Anterior cingulate cortex (tissue), 58 donors: ENCODE results near the gene PRDM2.

Experiments used
- DNase-seq, 58 donors: peaks; one replicate each; lab custom pipeline; 2025; lab: John Stamatoyannopoulos, UW

PRDM2 gene

DNA sequence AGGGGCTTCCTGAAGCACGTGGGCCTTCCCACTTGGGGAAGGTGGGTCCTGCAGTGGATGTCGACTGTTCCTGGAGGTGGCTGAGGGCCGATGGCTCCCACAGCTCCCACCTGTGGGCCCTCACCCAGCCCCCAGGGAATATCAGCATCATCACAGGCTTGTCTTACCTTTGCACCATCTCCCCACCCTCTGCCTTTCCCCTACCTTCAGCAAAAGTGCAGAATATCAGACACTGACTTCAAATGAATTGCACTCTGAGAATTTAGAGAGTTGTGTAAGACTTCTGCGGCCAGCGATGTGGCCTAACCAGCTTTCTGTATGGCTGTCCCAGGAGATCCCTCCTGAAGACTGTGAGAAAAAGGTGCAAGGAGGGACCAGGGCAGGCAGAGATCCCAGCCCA is 105.4 kb downstream of the PRDM2 start:
- DNase-seq, result no peak

DNA sequence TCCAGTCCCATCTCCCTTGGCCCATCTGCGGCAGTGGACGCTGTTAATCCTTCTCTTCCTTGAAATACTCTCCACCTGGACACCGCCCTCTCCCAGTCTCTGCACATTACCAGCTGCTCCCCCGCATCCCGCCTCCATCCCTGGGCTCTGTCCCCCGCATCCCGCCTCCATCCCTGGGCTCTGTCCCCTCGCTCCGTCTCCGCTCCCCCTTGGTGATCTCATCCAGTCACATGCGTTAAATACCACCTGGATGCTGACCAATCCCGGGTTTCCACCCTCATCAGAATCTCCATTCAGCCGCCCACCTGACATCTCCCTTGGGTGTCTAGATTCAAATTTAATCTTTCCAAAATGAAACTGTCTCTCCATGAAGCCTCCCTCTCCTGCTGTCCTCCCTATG is 106.1 kb downstream of the PRDM2 start:
- peak in 6 of 58 donors; percentile 23 to 36 (median 30) for DNase-seq

DNA sequence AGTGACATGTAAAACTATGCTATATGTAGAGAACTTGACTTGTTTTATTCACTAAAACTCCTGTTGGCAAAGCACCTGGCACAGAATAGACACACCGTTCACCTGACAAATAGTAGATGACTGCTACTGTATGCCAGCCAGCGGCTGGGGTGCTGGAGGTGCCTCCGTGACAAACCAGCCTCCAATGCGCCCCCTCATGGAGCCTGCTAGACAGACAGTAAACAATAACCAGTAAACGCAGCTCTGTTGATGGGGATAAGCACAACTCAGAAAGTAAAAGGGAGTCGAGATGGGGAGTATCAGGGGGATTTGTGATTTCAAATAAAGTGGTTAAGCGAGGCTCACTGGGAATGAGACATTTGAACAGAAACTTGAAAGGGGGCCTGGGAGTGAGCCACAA is 107.2 kb downstream of the PRDM2 start:
- DNase-seq, result peak in 5 of 58 donors; percentile 6 to 38 (median 21)

GRCh38 chr1:13808729-13809131 is 108.7 kb downstream of the PRDM2 start:
- DNase-seq, result no peak

DNA sequence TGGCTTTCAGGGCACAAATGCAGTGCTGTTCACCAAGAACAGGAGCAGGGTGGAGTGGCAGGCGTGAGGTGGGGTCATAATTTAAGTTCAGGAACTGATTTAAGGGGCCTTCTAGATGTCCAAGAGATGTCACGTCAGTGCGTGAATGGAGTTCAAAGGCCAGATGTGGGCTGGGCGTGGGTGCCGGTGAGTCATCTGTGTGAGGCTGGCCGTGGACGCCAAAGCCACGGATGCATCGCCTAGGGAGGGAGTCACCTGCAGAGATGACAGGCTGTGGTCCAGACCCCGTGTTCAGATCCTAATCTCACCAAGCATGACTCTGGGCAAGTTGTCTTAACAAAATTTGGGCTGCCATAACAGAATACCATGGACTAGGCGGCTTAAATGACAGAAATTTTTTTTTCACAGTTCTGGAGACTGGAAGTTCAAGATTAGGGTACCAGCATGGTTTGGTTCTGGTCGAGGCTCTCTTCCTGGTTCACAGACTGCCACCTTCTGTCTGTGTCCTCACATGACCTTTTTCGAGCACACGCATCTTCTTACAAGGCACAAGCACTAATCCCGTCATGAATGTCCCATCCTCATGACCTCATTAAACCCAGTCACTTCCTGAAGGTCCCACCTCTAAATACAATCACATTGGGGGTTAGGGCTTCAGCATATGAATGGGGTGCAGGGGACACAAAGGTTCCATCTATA is 109.6 kb downstream of the PRDM2 start:
- no peak for DNase-seq

DNA sequence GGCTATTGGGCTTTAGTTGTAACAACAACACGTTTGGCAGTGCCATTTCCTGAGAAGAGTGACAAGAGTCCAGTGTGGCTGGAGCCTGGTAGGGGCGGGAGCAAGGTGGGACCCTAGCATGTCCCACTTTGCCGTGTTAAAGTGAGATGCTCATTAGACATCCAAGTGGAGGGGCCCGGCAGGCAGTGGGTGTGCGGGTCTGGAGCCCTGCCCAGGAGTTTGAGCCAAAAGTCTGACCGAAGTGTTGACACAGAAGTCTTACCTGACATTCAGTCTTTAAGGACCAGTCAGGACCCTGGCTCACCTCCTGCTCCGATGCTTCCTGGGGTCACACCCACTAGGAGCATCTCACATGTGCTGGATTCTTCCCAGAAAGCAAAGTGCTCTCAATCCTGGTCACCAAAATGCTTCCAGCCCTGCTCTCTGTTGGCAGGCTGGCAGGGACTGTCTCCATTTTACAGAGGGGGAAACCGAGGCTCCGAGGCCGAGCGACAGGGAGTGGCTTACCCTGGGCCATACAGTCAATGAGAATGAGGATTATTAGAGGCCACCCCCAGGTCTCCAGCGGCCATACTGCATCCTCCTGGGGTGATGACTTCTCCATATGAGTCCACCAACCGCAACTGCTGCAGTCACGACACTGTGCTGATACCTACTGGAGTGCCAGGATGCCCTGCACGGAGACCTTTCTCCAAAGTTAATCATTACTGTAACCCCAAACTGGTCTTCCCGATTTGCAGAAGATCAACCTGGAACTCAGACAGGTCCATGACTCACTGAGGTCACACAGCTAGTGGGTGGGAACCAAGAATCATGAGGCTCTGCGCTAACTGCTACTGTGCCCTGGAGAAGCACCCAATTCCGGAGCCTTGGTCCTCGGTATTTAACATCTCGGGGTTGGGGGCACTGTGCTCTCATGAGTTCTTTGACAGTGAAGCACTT is 112.7 kb downstream of the PRDM2 start:
- no peak for DNase-seq

DNA sequence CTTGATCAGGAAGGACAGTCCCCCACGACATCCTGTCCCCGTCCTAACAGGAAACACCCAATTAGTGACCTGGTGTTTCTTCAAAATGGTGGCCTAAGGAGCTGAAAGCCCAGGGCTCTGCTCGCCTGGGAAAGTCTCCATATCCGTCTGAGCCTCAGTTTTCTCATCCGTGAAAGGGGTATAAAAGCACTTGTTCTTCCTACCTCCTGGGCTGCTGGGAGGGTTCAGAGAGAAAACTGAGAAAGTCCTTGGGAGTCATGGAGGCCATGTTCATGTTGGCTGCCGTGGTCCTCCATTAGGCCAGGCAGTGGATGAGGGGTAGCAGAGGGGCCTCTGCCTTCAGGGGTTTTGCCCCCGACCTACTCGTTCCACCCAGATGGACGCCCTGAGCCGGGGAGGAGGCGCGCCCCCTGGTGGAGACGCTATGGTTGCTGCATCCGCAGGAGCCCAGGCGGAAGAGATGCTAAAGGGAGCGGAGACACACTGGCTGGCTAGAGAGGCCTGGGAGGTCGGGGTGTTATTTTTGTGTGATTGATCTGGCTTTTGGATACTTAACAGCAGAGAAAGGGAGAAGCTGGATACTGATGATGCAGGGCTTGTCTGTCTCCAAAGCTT is 113.5 kb downstream of the PRDM2 start:
- DNase-seq, result peak in 3 of 58 donors; percentile 10 to 29 (median 16)

- DNase-seq, result no peak
Observed at GRCh38 chr1:13814131-13814530, 114.1 kb downstream of the PRDM2 start.

DNA sequence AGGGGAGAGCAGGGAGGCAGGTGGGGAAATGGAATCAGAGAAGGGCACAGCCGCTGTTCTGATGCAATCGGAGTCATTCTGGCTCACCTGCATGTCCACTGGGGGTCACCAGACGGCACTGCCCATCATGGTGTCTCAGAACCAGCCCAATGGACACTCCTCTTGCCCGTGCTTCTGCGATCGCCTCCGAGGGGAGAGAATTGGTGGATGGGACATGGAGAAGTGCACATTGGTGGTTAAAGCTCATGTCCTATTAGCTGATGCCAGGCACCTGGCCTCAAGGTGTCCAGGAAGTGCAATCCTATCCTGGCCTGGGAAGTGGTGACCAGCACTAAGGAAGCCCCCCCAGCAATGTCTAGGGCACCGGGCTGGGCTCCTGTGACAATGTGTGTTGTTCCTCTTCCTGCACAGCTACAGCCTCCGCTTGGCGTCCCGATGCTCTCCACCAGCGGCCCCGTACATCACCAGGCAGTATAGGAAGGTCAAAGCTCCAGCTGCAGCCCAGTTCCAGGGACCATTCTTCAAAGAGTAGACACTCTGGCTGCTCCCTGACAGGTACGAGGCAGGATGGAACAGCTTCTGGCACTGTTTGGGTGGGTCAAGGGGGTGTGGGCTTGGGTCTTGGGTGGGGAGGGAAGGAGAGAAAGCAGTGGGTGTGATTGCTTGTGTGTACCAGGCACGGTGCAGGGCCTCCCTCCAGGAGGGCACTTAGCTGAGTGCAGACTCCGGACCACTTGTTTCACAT is 116.2 kb downstream of the PRDM2 start:
- no peak for DNase-seq

DNA sequence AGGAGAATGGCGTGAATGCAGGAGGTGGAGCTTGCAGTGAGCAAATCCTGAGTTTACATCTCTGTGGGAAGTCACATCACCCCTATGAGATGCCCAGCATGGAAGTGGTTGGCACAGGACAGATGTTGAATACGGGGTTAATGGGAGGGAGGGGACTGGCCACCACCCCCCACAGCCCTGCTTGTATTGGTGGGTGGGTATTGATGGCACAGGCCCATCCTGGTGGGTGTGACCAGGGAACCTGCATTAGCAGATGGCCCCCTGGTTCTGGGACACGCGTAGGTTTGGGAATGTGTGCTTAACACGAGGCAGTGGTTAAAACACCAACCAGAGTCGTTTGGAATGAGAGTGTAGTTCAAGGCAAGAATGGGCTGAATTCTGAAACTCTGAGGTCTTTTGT is 117.9 kb downstream of the PRDM2 start:
- no peak for DNase-seq

GRCh38 chr1:13818926-13819325 is 118.9 kb downstream of the PRDM2 start:
- no peak for DNase-seq

GRCh38 chr1:13819642-13820041 is 119.7 kb downstream of the PRDM2 start:
- DNase-seq, result no peak

DNA sequence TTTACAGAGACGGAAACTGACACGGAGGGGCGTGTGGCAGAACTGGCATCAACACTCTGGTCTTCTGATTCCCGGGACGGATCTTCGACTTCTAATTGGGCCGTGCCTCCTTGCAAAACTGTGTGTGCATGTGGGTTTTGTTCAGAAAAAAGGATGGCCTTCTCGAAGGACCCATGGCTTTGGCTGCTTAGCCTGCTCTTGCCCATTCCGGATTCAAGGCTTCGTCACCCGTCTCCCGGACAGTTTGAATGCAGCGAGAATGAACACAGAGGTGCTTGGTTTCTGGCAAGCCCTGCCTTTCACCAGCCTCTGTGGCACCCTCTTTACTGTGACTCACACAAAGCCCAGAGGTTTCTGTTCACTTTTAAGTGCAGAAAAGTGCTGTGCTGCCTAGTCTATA is 120.1 kb downstream of the PRDM2 start:
- no peak for DNase-seq

DNA sequence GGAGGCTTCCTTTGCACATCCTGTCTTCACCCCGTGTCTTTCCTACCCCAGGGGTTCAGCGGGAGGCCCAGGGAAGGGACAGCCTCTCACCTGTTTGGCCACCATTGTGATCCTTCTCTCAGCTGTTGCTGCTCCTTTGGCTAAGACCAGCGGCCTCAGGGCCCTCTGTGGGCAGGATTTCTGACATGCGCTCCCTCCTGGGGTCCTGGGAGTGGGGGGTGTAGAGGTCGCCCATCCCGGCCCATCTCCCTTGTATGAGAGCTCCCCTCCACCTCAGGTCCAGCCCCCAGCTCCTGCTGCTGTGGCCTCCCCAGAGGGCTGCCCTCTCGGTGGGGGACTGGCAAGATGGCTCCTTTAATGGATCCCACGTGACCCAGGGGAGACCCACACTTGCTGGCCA is 120.5 kb downstream of the PRDM2 start:
- no peak for DNase-seq

- DNase-seq, result no peak
Observed at GRCh38 chr1:13823126-13823880, 123.3 kb downstream of the PRDM2 start.

GRCh38 chr1:13823936-13824335 is 123.9 kb downstream of the PRDM2 start:
- no peak for DNase-seq

DNA sequence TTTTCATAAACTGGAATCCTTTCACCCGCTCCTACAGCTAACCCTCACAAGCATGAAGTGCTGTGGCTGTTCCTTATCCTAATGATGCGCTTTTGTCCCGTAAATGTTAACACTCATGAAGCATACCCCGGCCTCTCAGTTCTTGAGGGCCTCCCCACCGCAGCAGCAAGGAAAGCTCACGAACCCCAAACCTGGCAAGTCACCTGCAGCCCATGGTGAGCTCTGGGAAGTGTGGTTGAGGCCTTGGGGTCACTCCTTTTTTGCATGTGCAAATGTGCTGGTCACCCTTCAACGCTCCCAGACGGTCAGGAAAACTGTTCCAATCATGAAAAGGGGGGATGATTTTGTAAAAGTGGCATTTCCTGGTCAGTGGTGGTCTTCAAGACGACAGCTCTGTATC is 124.6 kb downstream of the PRDM2 start:
- no peak for DNase-seq

GRCh38 chr1:13825033-13825432 is 125.0 kb downstream of the PRDM2 start:
- DNase-seq, result no peak

DNA sequence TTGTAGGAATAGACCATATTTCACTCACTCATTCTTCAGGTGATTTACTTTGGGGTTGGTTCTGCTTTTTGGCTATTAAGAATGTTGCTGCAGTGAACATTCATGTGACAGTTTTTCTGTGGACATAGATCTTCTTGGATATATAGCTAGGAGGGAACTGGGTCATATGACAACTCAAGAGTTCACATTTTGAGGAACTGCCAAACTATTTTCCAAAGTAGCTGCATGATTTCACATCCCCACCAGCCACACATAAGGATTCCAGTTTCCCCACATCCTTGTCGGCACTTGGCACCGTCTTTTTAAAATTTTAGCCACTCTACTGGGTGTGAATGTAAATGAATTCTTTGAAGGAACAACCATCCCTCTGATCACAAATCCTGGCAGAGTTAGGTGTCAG is 126.0 kb downstream of the PRDM2 start:
- no peak for DNase-seq

DNA sequence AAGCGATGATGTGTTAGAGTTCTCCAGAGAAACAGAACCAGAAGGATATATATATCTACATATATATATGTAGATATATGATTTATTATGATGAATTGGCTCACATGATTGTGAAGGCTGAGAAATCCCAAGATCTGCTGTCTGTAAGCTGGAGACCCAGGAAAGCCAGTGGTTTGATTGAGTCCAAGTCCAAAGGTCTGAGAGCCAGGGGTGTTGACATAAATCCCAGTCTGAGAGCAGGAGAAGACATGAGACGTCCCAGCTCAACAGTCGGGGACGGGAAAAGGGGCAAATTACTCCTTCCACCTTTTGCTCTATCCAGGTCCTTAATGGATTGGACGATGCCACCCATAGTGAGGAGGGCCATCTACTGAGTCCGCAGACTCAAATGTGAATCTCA is 126.6 kb downstream of the PRDM2 start:
- no peak for DNase-seq
